Mucosa of rectum (tissue), 2 donors: ENCODE results near the gene FOSB.

Experiments
- H3K27ac ChIP-seq, 2 donors: one replicate each; pipeline ENCODE4 v1.7.0; 2013; ENCODE audit warnings: inconsistent platforms in 2 of 2, low read depth in 2 of 2, low read length in 2 of 2
- H3K27me3 ChIP-seq, 2 donors: one replicate each; pipeline ENCODE4 v1.7.0; 2013; ENCODE audit warnings: low read length in 2 of 2; ENCODE audit not compliant: control insufficient read depth in 2 of 2, insufficient read depth in 2 of 2
- H3K36me3 ChIP-seq, 2 donors: one replicate each; pipeline ENCODE4 v1.7.0; 2013; ENCODE audit warnings: low read length in 2 of 2; ENCODE audit not compliant: control insufficient read depth in 2 of 2, insufficient read depth in 2 of 2
- H3K4me1 ChIP-seq, 2 donors: one replicate each; pipeline ENCODE4 v1.7.0; 2013; ENCODE audit warnings: low read length in 2 of 2, mild to moderate bottlenecking in 1 of 2; ENCODE audit not compliant: control insufficient read depth in 2 of 2, insufficient read depth in 2 of 2
- H3K4me3 ChIP-seq, 2 donors: one replicate each; pipeline ENCODE4 v1.7.0; 2013; ENCODE audit warnings: low read length in 2 of 2
- H3K9ac ChIP-seq, 2 donors: one replicate each; pipeline ENCODE4 v1.7.0; 2013; ENCODE audit warnings: low read length in 2 of 2, low read depth in 1 of 2, mild to moderate bottlenecking in 1 of 2
- H3K9me3 ChIP-seq, 2 donors: one replicate each; pipeline ENCODE4 v1.7.0; 2013; ENCODE audit warnings: low read length in 2 of 2; ENCODE audit not compliant: control insufficient read depth in 2 of 2
- donor health status: healthy.
- donor health status: Normal muscosa, but diverticular disease.

FOSB gene

GRCh38 chr19:45471931-45472562, 4.3 kb downstream of the FOSB start:
- Histone ChIP-seq H3K4me1 (peaks cover 26 to 36% of the 10 kb centered on the region in 2 donors), H3K27ac (no peak overlapping the region), H3K9ac (peak overlapping the region in 1 of 2 donors; percentile 3), H3K9me3 (no peaks in the 10 kb centered on the region), H3K4me3 (no peak overlapping the region), H3K36me3 (no peaks in the 10 kb centered on the region), H3K27me3 (peaks cover 12 to 16% of the 10 kb centered on the region in 2 donors)

- H3K9me3 ChIP-seq, result no peaks in the 10 kb centered on the region
- H3K27ac ChIP-seq, result no peak overlapping the region
Observed at GRCh38 chr19:45472563-45473366, 5.0 kb downstream of the FOSB start.

GRCh38 chr19:45473367-45473681, 5.5 kb downstream of the FOSB start:
- Histone ChIP-seq H3K9me3 (no peaks in the 10 kb centered on the region), H3K36me3 (no peaks in the 10 kb centered on the region), H3K27ac (no peak overlapping the region), H3K27me3 (peaks cover 12 to 16% of the 10 kb centered on the region in 2 donors), H3K4me3 (no peak overlapping the region), H3K9ac (no peak overlapping the region), H3K4me1 (peaks cover 25 to 33% of the 10 kb centered on the region in 2 donors)

More at GRCh38 chr19:45472563-45473366, 5.0 kb downstream of the FOSB start:
- Histone ChIP-seq H3K9ac (no peak overlapping the region), H3K4me3 (peak overlapping the region in 1 of 2 donors; percentile 13), H3K4me1 (peaks cover 23 to 33% of the 10 kb centered on the region in 2 donors), H3K36me3 (no peaks in the 10 kb centered on the region), H3K27me3 (peaks cover 12 to 16% of the 10 kb centered on the region in 2 donors)

GRCh38 chr19:45473682-45474605, 6.1 kb downstream of the FOSB start:
- peaks cover 21 to 31% of the 10 kb centered on the region in 2 donors for H3K4me1 ChIP-seq
- no peak overlapping the region for H3K4me3 ChIP-seq
- no peaks in the 10 kb centered on the region for H3K36me3 ChIP-seq
- no peak overlapping the region for H3K9ac ChIP-seq
- H3K27ac ChIP-seq, result no peak overlapping the region
- peaks cover 12 to 16% of the 10 kb centered on the region in 2 donors for H3K27me3 ChIP-seq
- H3K9me3 ChIP-seq, result no peaks in the 10 kb centered on the region

GRCh38 chr19:45474606-45475521, 7.1 kb downstream of the FOSB start:
- peaks cover 16 to 24% of the 10 kb centered on the region in 2 donors for H3K4me1 ChIP-seq
- H3K4me3 ChIP-seq, result no peak overlapping the region
- H3K27me3 ChIP-seq, result peaks cover 12 to 16% of the 10 kb centered on the region in 2 donors
- H3K36me3 ChIP-seq, result no peaks in the 10 kb centered on the region
- no peaks in the 10 kb centered on the region for H3K9me3 ChIP-seq
- no peak overlapping the region for H3K27ac ChIP-seq
- peak overlapping the region in 1 of 2 donors; percentile 2 for H3K9ac ChIP-seq

GRCh38 chr19:45475537-45476291, 7.9 kb downstream of the FOSB start:
- no peak overlapping the region for H3K4me3 ChIP-seq
- peaks cover 12 to 16% of the 10 kb centered on the region in 2 donors for H3K27me3 ChIP-seq
- H3K9ac ChIP-seq, result no peak overlapping the region

GRCh38 chr19:45476304-45476703, 8.5 kb downstream of the FOSB start:
- H3K27me3 ChIP-seq, result peaks cover 12 to 16% of the 10 kb centered on the region in 2 donors
- no peak overlapping the region for H3K9ac ChIP-seq
- peaks cover 11 to 18% of the 10 kb centered on the region in 2 donors for H3K4me1 ChIP-seq
- no peak overlapping the region for H3K4me3 ChIP-seq
- H3K36me3 ChIP-seq, result no peaks in the 10 kb centered on the region
- no peak overlapping the region for H3K27ac ChIP-seq
- no peaks in the 10 kb centered on the region for H3K9me3 ChIP-seq

More at GRCh38 chr19:45475537-45476291, 7.9 kb downstream of the FOSB start:
- Histone ChIP-seq H3K4me1 (peaks cover 11 to 18% of the 10 kb centered on the region in 2 donors), H3K27ac (no peak overlapping the region), H3K9me3 (no peaks in the 10 kb centered on the region), H3K36me3 (no peaks in the 10 kb centered on the region)

GRCh38 chr19:45477186-45477585, 9.4 kb downstream of the FOSB start:
- Histone ChIP-seq H3K9ac (no peak overlapping the region), H3K9me3 (no peaks in the 10 kb centered on the region), H3K27ac (no peak overlapping the region), H3K4me3 (no peak overlapping the region), H3K27me3 (peaks cover 10 to 12% of the 10 kb centered on the region in 2 donors), H3K36me3 (no peaks in the 10 kb centered on the region), H3K4me1 (peaks cover 10 to 18% of the 10 kb centered on the region in 2 donors)
